Measurements from ENCODE around the gene VRK2.
"Not testable (repeated sequence)": the region's sequence is repeated elsewhere in the genome, so short reads cannot be mapped to it uniquely, and the experiment has no call there.

DNA sequence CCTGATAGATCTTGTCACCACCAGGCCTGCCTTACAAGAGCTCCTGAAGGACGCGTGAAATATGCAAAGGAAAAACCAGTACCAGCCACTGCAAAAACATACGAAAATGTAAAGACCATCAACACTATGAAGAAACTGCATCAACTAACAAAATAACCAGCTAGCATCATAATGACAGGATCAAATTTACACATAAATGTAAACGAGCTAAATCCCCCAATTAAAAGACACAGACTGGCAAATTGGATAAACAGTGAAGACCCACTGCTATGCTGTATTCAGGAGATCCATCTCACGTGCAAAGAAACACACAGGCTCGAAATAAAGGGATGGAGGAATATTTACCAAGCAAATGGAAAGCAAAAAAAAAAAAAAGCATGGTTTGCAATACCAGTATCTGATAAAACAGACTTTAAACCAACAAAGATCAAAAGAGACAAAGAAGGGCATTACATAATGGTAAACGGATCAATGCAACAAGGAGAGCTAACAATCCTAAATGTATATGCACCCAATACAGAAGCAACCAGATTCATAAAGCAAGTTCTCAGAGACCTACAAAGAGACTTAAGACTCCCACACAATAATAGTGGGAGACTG is 123.8 kb downstream of the VRK2 start:
- not testable (repeated sequence) for TF ChIP-seq POLR2AphosphoS5 (IDR thresholded peaks at IDR 0.05); SMC3 (conservative IDR thresholded peaks at IDR 0.05; ENCODE audit: poor library complexity); EZH2 (IDR thresholded peaks at IDR 0.05; ENCODE audit: borderline replicate concordance, insufficient read depth, low read length, poor library complexity, severe bottlenecking); EP300 (conservative IDR thresholded peaks at IDR 0.05; ENCODE audit: poor library complexity, severe bottlenecking); TAF1 (IDR thresholded peaks at IDR 0.05; ENCODE audit: low read depth); RAD21 (conservative IDR thresholded peaks at IDR 0.05); MXI1 (conservative IDR thresholded peaks at IDR 0.05; ENCODE audit: poor library complexity, severe bottlenecking)
- TF ChIP-seq, protein P1, sequence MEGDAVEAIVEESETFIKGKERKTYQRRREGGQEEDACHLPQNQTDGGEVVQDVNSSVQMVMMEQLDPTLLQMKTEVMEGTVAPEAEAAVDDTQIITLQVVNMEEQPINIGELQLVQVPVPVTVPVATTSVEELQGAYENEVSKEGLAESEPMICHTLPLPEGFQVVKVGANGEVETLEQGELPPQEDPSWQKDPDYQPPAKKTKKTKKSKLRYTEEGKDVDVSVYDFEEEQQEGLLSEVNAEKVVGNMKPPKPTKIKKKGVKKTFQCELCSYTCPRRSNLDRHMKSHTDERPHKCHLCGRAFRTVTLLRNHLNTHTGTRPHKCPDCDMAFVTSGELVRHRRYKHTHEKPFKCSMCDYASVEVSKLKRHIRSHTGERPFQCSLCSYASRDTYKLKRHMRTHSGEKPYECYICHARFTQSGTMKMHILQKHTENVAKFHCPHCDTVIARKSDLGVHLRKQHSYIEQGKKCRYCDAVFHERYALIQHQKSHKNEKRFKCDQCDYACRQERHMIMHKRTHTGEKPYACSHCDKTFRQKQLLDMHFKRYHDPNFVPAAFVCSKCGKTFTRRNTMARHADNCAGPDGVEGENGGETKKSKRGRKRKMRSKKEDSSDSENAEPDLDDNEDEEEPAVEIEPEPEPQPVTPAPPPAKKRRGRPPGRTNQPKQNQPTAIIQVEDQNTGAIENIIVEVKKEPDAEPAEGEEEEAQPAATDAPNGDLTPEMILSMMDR (IDR thresholded peaks at IDR 0.05; ENCODE audit: poor library complexity, severe bottlenecking), result not testable (repeated sequence)
- TF ChIP-seq, protein P2, sequence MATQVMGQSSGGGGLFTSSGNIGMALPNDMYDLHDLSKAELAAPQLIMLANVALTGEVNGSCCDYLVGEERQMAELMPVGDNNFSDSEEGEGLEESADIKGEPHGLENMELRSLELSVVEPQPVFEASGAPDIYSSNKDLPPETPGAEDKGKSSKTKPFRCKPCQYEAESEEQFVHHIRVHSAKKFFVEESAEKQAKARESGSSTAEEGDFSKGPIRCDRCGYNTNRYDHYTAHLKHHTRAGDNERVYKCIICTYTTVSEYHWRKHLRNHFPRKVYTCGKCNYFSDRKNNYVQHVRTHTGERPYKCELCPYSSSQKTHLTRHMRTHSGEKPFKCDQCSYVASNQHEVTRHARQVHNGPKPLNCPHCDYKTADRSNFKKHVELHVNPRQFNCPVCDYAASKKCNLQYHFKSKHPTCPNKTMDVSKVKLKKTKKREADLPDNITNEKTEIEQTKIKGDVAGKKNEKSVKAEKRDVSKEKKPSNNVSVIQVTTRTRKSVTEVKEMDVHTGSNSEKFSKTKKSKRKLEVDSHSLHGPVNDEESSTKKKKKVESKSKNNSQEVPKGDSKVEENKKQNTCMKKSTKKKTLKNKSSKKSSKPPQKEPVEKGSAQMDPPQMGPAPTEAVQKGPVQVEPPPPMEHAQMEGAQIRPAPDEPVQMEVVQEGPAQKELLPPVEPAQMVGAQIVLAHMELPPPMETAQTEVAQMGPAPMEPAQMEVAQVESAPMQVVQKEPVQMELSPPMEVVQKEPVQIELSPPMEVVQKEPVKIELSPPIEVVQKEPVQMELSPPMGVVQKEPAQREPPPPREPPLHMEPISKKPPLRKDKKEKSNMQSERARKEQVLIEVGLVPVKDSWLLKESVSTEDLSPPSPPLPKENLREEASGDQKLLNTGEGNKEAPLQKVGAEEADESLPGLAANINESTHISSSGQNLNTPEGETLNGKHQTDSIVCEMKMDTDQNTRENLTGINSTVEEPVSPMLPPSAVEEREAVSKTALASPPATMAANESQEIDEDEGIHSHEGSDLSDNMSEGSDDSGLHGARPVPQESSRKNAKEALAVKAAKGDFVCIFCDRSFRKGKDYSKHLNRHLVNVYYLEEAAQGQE (IDR thresholded peaks at IDR 0.05; ENCODE audit: borderline replicate concordance), result not testable (repeated sequence)
